Spleen (tissue), 11 donors: ENCODE data around the gene RPS14. TPM values are rescaled to one million over a fixed set of nuclear protein-coding genes. Genes with fewer than 3 reads are reported as not detected.
A peak's percentile ranks its signal among the peaks of the same experiment; 100 is the strongest.

ENCODE experiments used
- DNase-seq: peaks from one replicate; pipeline ENCODE4 v3.0.0-alpha.2; 2020
- H3K27ac ChIP-seq, 8 donors: fragments of 200-600 bp; sonication (generic) in 7 of 8; 1 replicate in 4 of 8; 2 replicates in 4 of 8; pipeline versions ENCODE4 v1.5.0 to v1.8.0; 2016 to 2021; ENCODE audit warnings: inconsistent platforms in 4 of 8, mild to moderate bottlenecking in 4 of 8, moderate library complexity in 1 of 8
- H3K27me3 ChIP-seq, 7 donors: fragments of 200-600 bp; sonication (generic) in 6 of 7; replicated peaks in 1 of 7; 1 replicate in 4 of 7; 2 replicates in 3 of 7; pipeline versions ENCODE4 v1.5.0 to v1.8.0; 2016 to 2021; ENCODE audit warnings: inconsistent platforms in 3 of 7, mild to moderate bottlenecking in 1 of 7
- H3K36me3 ChIP-seq, 6 donors: fragments of 200-600 bp; sonication (generic) in 5 of 6; 1 replicate in 4 of 6; 2 replicates in 2 of 6; pipeline versions ENCODE4 v1.5.0 to v1.8.0; 2016 to 2021; ENCODE audit warnings: inconsistent platforms in 2 of 6
- H3K4me1 ChIP-seq, 6 donors: fragments of 200-600 bp; sonication (generic) in 5 of 6; 1 replicate in 3 of 6; 2 replicates in 3 of 6; pipeline versions ENCODE4 v1.5.0 to v1.8.0; 2016 to 2021; ENCODE audit warnings: inconsistent platforms in 3 of 6
- H3K4me3 ChIP-seq, 8 donors: fragments of 200-600 bp; sonication (generic) in 7 of 8; 1 replicate in 4 of 8; 2 replicates in 4 of 8; pipeline versions ENCODE4 v1.5.0 to v1.8.0; 2016 to 2021; ENCODE audit warnings: inconsistent platforms in 4 of 8, mild to moderate bottlenecking in 4 of 8, moderate library complexity in 2 of 8
- H3K9me3 ChIP-seq, 8 donors: fragments of 200-600 bp; sonication (generic) in 7 of 8; 1 replicate in 4 of 8; 2 replicates in 4 of 8; pipeline versions ENCODE4 v1.5.0 to v1.8.0; 2016 to 2021; ENCODE audit warnings: inconsistent platforms in 4 of 8
- CTCF ChIP-seq, 11 experiments: fragments of 200-600 bp in 7 of 11; fragments of 450-650 bp in 4 of 11; sonication (generic) in 4 of 11; IDR thresholded peaks in 8 of 11; conservative IDR thresholded peaks in 3 of 11; 1 replicate in 7 of 11; 2 replicates in 4 of 11; pipeline versions ENCODE4 v1.4.0 to v1.8.0; 2016 to 2021; ENCODE audit warnings: antibody characterized with exemption in 11 of 11, inconsistent platforms in 4 of 11, mild to moderate bottlenecking in 1 of 11
- POLR2A ChIP-seq, 3 donors: fragments of 450-650 bp; IDR thresholded peaks; one replicate each; pipeline ENCODE4 v1.5.1; 2017; ENCODE audit warnings: antibody characterized with exemption in 3 of 3, mild to moderate bottlenecking in 1 of 3
- POLR2AphosphoS5 ChIP-seq, 3 donors: sonication (generic); formaldehyde crosslinking; IDR thresholded peaks; one replicate each; pipeline ENCODE4 v1.5.1; 2017; ENCODE audit warnings: antibody characterized with exemption in 3 of 3
- WGBS, 5 donors: extraction: QIAGEN DNeasy Blood & Tissue Kit in 3 of 5; methylation state at CpG; one replicate each; pipeline versions ENCODE4 v1.1.5 to v1.1.7; 2013 to 2018; 5-methylcytosine and 5-hydroxymethylcytosine counted together
- intact Hi-C: fragments of 100-400 bp; cut with DNase I; formaldehyde crosslinking; loops from one replicate; pipeline ENCODE4 v1.15.0; 2023; ENCODE audit warnings: low total_unique reads
- polyA plus RNA-seq, 3 donors: library from polyadenylated mRNA; stranded (reverse); fragments of 200-250 nt; gene quantifications; one replicate each; pipeline ENCODE4 v1.2.1, GENCODE V29; 2013
- total RNA-seq, 7 donors: library from RNA; depleted of rRNA in 3 of 7; stranded (reverse); fragments of >200 nt in 3 of 7; fragmentation: NEBNext Ultra II Directional in 4 of 7; extraction: Animal tissue kit (Norgen Biotek cat#: 25700) in 4 of 7; gene quantifications; one replicate each; pipeline versions ENCODE4 v1.1.0 to v1.2.1, GENCODE V29; 2016 to 2021
- donor health status: healthy with polysubstance abuse.
- donor health status: DM: no; HTN: no; CAD: no; lungs with moderate emphysema.
- donor health status: DM: no; HTN: no; CAD: no.
- donor health status: Bipolar disorder and iron deficiency.
- donor health status: healthy.
- donor health status: DM: no; HTN: no; CAD: no.
- donor health status: DM: yes; HTN: yes; CAD: no.

RPS14 gene
- total and polyA plus RNA-seq, 10 donors = 1,801 to 8,400 (median 2,426) TPM

- WGBS, 5 donors = 17 to 45% (median 35%) methylated on average over 2 of the region's 2 CpGs
- peak; percentile 90 for DNase-seq
- Histone ChIP-seq H3K4me3 (peak overlapping the region in 1 of 8 donors; percentile 3), H3K36me3 (no peaks in the 10 kb centered on the region), H3K9me3 (no peaks in the 10 kb centered on the region), H3K27ac (peak overlapping the region in 7 of 8 donors; percentile 34 to 82 (median 73)), H3K4me1 (peaks cover 7 to 99% (median 71%) of the 10 kb centered on the region in 6 donors), H3K27me3 (no peaks in the 10 kb centered on the region)
- intact Hi-C loops = loop anchor here (10.0 kb wide), 1 partner anchor 54 kb away; no protein-coding TSS in a partner anchor
- TF ChIP-seq POLR2AphosphoS5 (IDR thresholded peaks at IDR 0.05) = no peak
- no peak for TF ChIP-seq CTCF (IDR thresholded peaks at IDR 0.05 in 8 of 11, conservative IDR thresholded peaks at IDR 0.05 in 3 of 11)
- TF ChIP-seq POLR2A (IDR thresholded peaks at IDR 0.05) = no peak
These were observed 11.7 kb upstream of the RPS14 start for GRCh38 chr5:150461231-150461630.

GRCh38 chr5:150460781-150461180 lies 11.2 kb upstream of the RPS14 start:
- 41 to 80% (median 64%) methylated on average over 2 of the region's 2 CpGs for WGBS, 5 donors
- peaks cover 7 to 95% (median 67%) of the 10 kb centered on the region in 6 donors for H3K4me1 ChIP-seq
- DNase-seq = no peak
- H3K36me3 ChIP-seq = no peaks in the 10 kb centered on the region
- TF ChIP-seq CTCF (IDR thresholded peaks at IDR 0.05 in 8 of 11, conservative IDR thresholded peaks at IDR 0.05 in 3 of 11) (no peak), POLR2A (IDR thresholded peaks at IDR 0.05) (no peak), POLR2AphosphoS5 (IDR thresholded peaks at IDR 0.05) (no peak)
- H3K4me3 ChIP-seq = peak overlapping the region in 1 of 8 donors; percentile 3
- H3K27me3 ChIP-seq = no peaks in the 10 kb centered on the region
- intact Hi-C loops = loop anchor here (10.0 kb wide), 1 partner anchor 54 kb away; no protein-coding TSS in a partner anchor
- H3K27ac ChIP-seq = peak overlapping the region in 7 of 8 donors; percentile 34 to 82 (median 73)
- no peaks in the 10 kb centered on the region for H3K9me3 ChIP-seq

GRCh38 chr5:150458802-150459557 lies 9.4 kb upstream of the RPS14 start:
- TF ChIP-seq POLR2A (IDR thresholded peaks at IDR 0.05) (no peak), CTCF (IDR thresholded peaks at IDR 0.05 in 8 of 11, conservative IDR thresholded peaks at IDR 0.05 in 3 of 11) (peak; percentile 74 to 94 (median 86)), POLR2AphosphoS5 (IDR thresholded peaks at IDR 0.05) (peak; percentile 56 to 70 (median 62))
- Histone ChIP-seq H3K4me3 (peak overlapping the region in 2 of 8 donors; percentile 19 to 47), H3K36me3 (no peaks in the 10 kb centered on the region), H3K27ac (peak overlapping the region in 5 of 8 donors; percentile 45 to 82 (median 62)), H3K9me3 (no peaks in the 10 kb centered on the region), H3K27me3 (no peaks in the 10 kb centered on the region), H3K4me1 (peaks cover 7 to 89% (median 59%) of the 10 kb centered on the region in 6 donors)
- WGBS, 5 donors = 20 to 26% (median 21%) methylated on average over 23 to 36 of the region's 36 CpGs
- intact Hi-C loops = no loop called here
- DNase-seq = peak; percentile 96

- H3K9me3 ChIP-seq = no peaks in the 10 kb centered on the region
- H3K4me1 ChIP-seq = peaks cover 7 to 89% (median 55%) of the 10 kb centered on the region in 6 donors
- 71 to 83% (median 80%) methylated on average over 12 to 16 of the region's 16 CpGs for whole genome bisulfite sequencing, 5 donors
- H3K36me3 ChIP-seq = no peaks in the 10 kb centered on the region
- TF ChIP-seq POLR2AphosphoS5 (IDR thresholded peaks at IDR 0.05) (no peak), POLR2A (IDR thresholded peaks at IDR 0.05) (no peak), CTCF (IDR thresholded peaks at IDR 0.05 in 8 of 11, conservative IDR thresholded peaks at IDR 0.05 in 3 of 11) (no peak)
- intact Hi-C loops = no loop called here
- DNase-seq = no peak
- H3K27me3 ChIP-seq = no peaks in the 10 kb centered on the region
- H3K27ac ChIP-seq = peak overlapping the region in 6 of 8 donors; percentile 15 to 82 (median 65)
- peak overlapping the region in 1 of 8 donors; percentile 6 for H3K4me3 ChIP-seq
These were observed 8.2 kb upstream of the RPS14 start for GRCh38 chr5:150457562-150458240.
